ENCODE data around the gene KIF22. TPM values are rescaled to one million over a fixed set of nuclear protein-coding genes. Genes with fewer than 3 reads are reported as not detected.
A peak's percentile ranks its signal among the peaks of the same experiment; 100 is the strongest.

The KIF22 gene
- total and polyA plus RNA-seq, 9 of the 15 experiments (the other 6 are each of a cell fraction or from before 2014, with no cell fraction given): 8.7 to 232 (median 131) TPM

DNA sequence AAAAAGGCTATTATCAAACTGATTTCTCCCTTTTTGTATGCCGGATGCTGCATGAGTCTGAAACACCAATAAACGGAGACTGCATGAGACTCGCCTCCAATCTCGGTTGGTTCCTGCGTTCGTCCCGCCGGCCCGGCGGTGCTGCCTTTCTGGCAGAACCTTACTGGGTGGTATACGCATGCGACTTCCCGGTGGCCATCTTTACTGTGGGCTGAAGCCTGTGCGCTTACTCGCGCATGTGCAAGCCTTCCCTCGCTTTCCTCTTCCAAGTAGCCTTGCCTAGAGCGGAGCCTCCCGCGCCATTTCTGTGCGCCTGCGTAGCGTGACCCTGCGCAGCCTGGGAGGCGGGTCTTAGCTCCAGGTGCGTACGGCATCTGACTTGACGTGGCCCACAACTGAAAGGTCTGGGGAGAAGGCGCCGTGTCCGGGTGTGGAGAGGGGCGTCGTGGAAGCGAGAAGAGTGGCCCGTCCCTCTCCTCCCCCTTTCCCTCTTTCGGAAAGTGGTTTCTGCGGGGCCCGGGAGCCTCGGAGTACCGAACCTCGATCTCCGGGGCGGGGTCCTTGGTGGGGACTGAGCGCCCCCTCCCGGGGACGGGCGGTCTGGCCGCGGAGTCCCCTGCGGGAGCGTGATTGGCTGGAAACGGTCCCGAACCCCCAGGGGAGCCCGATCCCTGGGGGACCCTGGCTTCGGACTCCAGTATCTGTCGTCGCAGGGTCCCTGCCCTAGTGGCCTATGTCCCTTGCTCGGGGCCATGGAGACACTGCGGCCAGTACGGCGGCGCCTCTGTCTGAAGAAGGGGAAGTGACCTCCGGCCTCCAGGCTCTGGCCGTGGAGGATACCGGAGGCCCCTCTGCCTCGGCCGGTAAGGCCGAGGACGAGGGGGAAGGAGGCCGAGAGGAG lies 25.5 kb downstream of the KIF22 start, which contains the start of gene PAGR1 (continued):
- TF ChIP-seq, protein P1, sequence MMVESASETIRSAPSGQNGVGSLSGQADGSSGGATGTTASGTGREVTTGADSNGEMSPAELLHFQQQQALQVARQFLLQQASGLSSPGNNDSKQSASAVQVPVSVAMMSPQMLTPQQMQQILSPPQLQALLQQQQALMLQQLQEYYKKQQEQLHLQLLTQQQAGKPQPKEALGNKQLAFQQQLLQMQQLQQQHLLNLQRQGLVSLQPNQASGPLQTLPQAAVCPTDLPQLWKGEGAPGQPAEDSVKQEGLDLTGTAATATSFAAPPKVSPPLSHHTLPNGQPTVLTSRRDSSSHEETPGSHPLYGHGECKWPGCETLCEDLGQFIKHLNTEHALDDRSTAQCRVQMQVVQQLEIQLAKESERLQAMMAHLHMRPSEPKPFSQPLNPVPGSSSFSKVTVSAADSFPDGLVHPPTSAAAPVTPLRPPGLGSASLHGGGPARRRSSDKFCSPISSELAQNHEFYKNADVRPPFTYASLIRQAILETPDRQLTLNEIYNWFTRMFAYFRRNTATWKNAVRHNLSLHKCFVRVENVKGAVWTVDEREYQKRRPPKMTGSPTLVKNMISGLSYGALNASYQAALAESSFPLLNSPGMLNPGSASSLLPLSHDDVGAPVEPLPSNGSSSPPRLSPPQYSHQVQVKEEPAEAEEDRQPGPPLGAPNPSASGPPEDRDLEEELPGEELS (CRISPR knock-in tag; IDR thresholded peaks at IDR 0.05; ENCODE audit: borderline replicate concordance): no peak
- TF ChIP-seq CHD1 (IDR thresholded peaks at IDR 0.05; ENCODE audit: low read length) (no peak), XRCC4 (IDR thresholded peaks at IDR 0.05; ENCODE audit: extremely low read depth, insufficient read depth, insufficient read length) (no peak), RUNX1 (IDR thresholded peaks at IDR 0.05; ENCODE audit: low read depth) (peak; percentile 38; the same call in 1 of the 2 replicates), FOXK1 (CRISPR knock-in tag; IDR thresholded peaks at IDR 0.05; ENCODE audit: borderline replicate concordance) (peak; percentile 74; the same call in 1 of the 2 replicates), ESRRA (IDR thresholded peaks at IDR 0.05; ENCODE audit: borderline replicate concordance, low read depth) (peak; percentile 59; the same call in 1 of the 2 replicates), EZH2 (IDR thresholded peaks at IDR 0.05; ENCODE audit: borderline replicate concordance, low read depth, low read length) (no peak), NCOA4 (IDR thresholded peaks at IDR 0.05; ENCODE audit: partially characterized antibody) (no peak), TAF7 (tag; IDR thresholded peaks at IDR 0.05) (no peak; the same call in 1 of the 2 replicates), PHB2 (IDR thresholded peaks at IDR 0.05; ENCODE audit: low read depth) (no peak), ZNF121 (CRISPR knock-in tag; conservative IDR thresholded peaks at IDR 0.05) (peak; percentile 62), SMAD1 (IDR thresholded peaks at IDR 0.05; ENCODE audit: low read depth, low read length, partially characterized antibody) (peak; percentile 57), ETV6 (IDR thresholded peaks at IDR 0.05; ENCODE audit: borderline replicate concordance in 1 of 2, low read depth in 2 of 2, low read length in 1 of 2) (no peak), ETV6 (CRISPR knock-in tag; IDR thresholded peaks at IDR 0.05; ENCODE audit: borderline replicate concordance) (no peak), CREB1 (IDR thresholded peaks at IDR 0.05) (peak; percentile 91), CREB1 (CRISPR knock-in tag; IDR thresholded peaks at IDR 0.05) (peak; percentile 95), MECOM (CRISPR knock-in tag; IDR thresholded peaks at IDR 0.05) (no peak), ARID3A (IDR thresholded peaks at IDR 0.05; ENCODE audit: borderline replicate concordance, low read depth, low read length) (no peak)
- TF ChIP-seq, protein P2, sequence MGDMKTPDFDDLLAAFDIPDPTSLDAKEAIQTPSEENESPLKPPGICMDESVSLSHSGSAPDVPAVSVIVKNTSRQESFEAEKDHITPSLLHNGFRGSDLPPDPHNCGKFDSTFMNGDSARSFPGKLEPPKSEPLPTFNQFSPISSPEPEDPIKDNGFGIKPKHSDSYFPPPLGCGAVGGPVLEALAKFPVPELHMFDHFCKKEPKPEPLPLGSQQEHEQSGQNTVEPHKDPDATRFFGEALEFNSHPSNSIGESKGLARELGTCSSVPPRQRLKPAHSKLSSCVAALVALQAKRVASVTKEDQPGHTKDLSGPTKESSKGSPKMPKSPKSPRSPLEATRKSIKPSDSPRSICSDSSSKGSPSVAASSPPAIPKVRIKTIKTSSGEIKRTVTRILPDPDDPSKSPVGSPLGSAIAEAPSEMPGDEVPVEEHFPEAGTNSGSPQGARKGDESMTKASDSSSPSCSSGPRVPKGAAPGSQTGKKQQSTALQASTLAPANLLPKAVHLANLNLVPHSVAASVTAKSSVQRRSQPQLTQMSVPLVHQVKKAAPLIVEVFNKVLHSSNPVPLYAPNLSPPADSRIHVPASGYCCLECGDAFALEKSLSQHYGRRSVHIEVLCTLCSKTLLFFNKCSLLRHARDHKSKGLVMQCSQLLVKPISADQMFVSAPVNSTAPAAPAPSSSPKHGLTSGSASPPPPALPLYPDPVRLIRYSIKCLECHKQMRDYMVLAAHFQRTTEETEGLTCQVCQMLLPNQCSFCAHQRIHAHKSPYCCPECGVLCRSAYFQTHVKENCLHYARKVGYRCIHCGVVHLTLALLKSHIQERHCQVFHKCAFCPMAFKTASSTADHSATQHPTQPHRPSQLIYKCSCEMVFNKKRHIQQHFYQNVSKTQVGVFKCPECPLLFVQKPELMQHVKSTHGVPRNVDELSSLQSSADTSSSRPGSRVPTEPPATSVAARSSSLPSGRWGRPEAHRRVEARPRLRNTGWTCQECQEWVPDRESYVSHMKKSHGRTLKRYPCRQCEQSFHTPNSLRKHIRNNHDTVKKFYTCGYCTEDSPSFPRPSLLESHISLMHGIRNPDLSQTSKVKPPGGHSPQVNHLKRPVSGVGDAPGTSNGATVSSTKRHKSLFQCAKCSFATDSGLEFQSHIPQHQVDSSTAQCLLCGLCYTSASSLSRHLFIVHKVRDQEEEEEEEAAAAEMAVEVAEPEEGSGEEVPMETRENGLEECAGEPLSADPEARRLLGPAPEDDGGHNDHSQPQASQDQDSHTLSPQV (IDR thresholded peaks at IDR 0.05): 0 out of 2 replicates have a peak, but pooled peaks have one; percentile 53

Data from K562 (cell line).